PFSK-1 (cell line): ENCODE measurements around the gene AP3B1.

ENCODE experiments used
- POLR2AphosphoS5 ChIP-seq: IDR thresholded peaks from 2 replicates; pipeline ENCODE4 v1.6.1; 2012; ENCODE audit warnings: low read depth, mild to moderate bottlenecking, control low read depth, low read length, moderate library complexity
- REST ChIP-seq, 2 experiments: IDR thresholded peaks; 2 replicates each; pipeline versions ENCODE4 v1.6.1 to v1.8.0; 2011 to 2012; ENCODE audit warnings: low read depth in 2 of 2, low read length in 2 of 2, control low read depth in 1 of 2, inconsistent platforms in 1 of 2, mild to moderate bottlenecking in 1 of 2, moderate library complexity in 1 of 2; ENCODE audit not compliant: insufficient read depth in 1 of 2
- TAF1 ChIP-seq: IDR thresholded peaks from 2 replicates; pipeline ENCODE4 v1.6.1; 2012; ENCODE audit warnings: low read length, control low read depth, borderline replicate concordance; ENCODE audit not compliant: insufficient read depth

DNA sequence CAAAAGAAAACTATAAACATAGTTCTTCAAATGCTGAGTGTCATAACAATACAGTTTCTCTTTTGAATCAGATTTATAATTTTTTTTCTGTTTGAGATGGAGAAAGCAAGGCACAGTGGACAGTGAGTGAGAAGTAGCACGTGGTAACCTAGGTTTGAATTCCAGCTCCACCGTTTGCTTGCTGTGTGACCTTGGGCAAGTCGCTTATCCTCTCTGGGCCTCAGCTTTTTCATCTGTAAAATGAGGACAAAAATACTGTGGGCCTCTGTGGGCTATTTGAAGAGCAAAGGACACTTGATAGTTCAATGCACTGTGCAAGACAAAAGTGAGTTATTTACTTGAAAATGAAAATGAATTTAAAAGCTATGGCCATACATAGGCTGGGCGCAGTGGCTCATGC is 330.7 kb downstream of the AP3B1 start:
- TF ChIP-seq REST (IDR thresholded peaks at IDR 0.05; ENCODE audit: insufficient read depth in 1 of 2, low read depth in 2 of 2, low read length in 2 of 2) (no peak), POLR2AphosphoS5 (no peak), TAF1 (no peak)
